ENCODE measurements around the gene CBX1.

- TF ChIP-seq CTCF (IDR thresholded peaks at IDR 0.05) (no peak), POLR2A (IDR thresholded peaks at IDR 0.05) (no peak)
These were observed 69.3 kb downstream of the CBX1 start for GRCh38 chr17:48031966-48032365.

Data from body of pancreas (tissue), 4 donors.